ENCODE data around the gene PARVB. TPM values are rescaled to one million over a fixed set of nuclear protein-coding genes. Genes with fewer than 3 reads are reported as not detected.

PARVB gene
- total and polyA plus RNA-seq, 2 donors (not counting 3 experiments of a cell fraction or from before 2014, with no cell fraction given) = 155 to 162 TPM

- Histone ChIP-seq H2AFZ (ENCODE audit: low read depth, low read length) (no peak overlapping the region), H3K79me2 (ENCODE audit: control insufficient read depth, insufficient read depth, low read length) (no peaks in the 10 kb centered on the region), H3K4me2 (ENCODE audit: insufficient read depth, low read length) (no peak overlapping the region), H3K27ac (ENCODE audit: insufficient read depth, low read depth, low read length) (no peak overlapping the region), H3K36me3 (ENCODE audit: control insufficient read depth in 2 of 2, extremely low read depth in 1 of 2, insufficient read depth in 2 of 2, low read length in 2 of 2) (no peaks in the 10 kb centered on the region), H3K9me3 (replicated peaks; ENCODE audit: control insufficient read depth, insufficient read depth, low read length) (no peaks in the 10 kb centered on the region), H3K27me3 (ENCODE audit: control insufficient read depth in 2 of 2, insufficient read depth in 2 of 2, low read length in 2 of 2) (no peaks in the 10 kb centered on the region), H3K4me3 (replicated peaks in 1 of 3; ENCODE audit: insufficient read depth in 1 of 3, low read depth in 1 of 3, low read length in 3 of 3) (no peak overlapping the region), H3K4me1 (ENCODE audit: control insufficient read depth, extremely low read depth, insufficient read depth, low read length) (no peaks in the 10 kb centered on the region), H4K20me1 (replicated peaks; ENCODE audit: control insufficient read depth, extremely low read depth, insufficient read depth, low read length) (no peaks in the 10 kb centered on the region), H3K9ac (replicated peaks; ENCODE audit: extremely low read depth, insufficient read depth, low read length) (no peak overlapping the region), H3K9me1 (replicated peaks; ENCODE audit: control insufficient read depth, extremely low read depth, insufficient read depth, low read length) (no peaks in the 10 kb centered on the region)
- dilution Hi-C loops (cut with MboI; ENCODE audit: extremely low pct_ligation_motif_present, low sequenced_read_pairs) = no loop called here
- DNase-seq (ENCODE audit: low read depth, low spot score) = no peak
- ChIA-PET POLR2A (no interaction called here), CTCF (no interaction called here)
- no peak for FAIRE-seq
- BruUV-seq (replicated peaks) = no TSS peak
- TF ChIP-seq EZH2 (IDR thresholded peaks at IDR 0.05; ENCODE audit: borderline replicate concordance, low read depth, low read length, severe bottlenecking) (no peak), POLR2AphosphoS5 (IDR thresholded peaks at IDR 0.05; ENCODE audit: insufficient read depth, low read depth, low read length) (no peak), CTCF (IDR thresholded peaks at IDR 0.05; ENCODE audit: extremely low read depth in 1 of 2, insufficient read depth in 1 of 2, low read depth in 1 of 2, low read length in 2 of 2) (no peak), FOS (IDR thresholded peaks at IDR 0.05; ENCODE audit: borderline replicate concordance, insufficient read depth, low read length) (no peak), MYC (IDR thresholded peaks at IDR 0.05; ENCODE audit: low read depth, low read length) (no peak), POLR2A (IDR thresholded peaks at IDR 0.05; ENCODE audit: low read depth, low read length) (no peak), MAX (IDR thresholded peaks at IDR 0.05; ENCODE audit: insufficient read depth, insufficient read length) (no peak), GATA2 (IDR thresholded peaks at IDR 0.05; ENCODE audit: insufficient read depth, insufficient read length, low read depth, low read length) (no peak), JUN (IDR thresholded peaks at IDR 0.05; ENCODE audit: borderline replicate concordance, insufficient read depth, insufficient read length, low read depth) (no peak)
- intact Hi-C loops (cut with micrococcal nuclease) = no loop called here
These were observed 182.2 kb downstream of the PARVB start for GRCh38 chr22:44206330-44206645.

Data from endothelial cell of umbilical vein (primary cell).